SH-SY5Y (cell line): Measurements from ENCODE around the gene GABRA4.

Experiments used
- GATA2 ChIP-seq: IDR thresholded peaks from 2 replicates; pipeline ENCODE4 v1.6.1; 2011; ENCODE audit warnings: mild to moderate bottlenecking, low read depth, low read length
- GATA3 ChIP-seq: IDR thresholded peaks from 2 replicates; pipeline ENCODE4 v1.6.1; 2011; ENCODE audit warnings: low read depth, mild to moderate bottlenecking, low read length, moderate library complexity

DNA sequence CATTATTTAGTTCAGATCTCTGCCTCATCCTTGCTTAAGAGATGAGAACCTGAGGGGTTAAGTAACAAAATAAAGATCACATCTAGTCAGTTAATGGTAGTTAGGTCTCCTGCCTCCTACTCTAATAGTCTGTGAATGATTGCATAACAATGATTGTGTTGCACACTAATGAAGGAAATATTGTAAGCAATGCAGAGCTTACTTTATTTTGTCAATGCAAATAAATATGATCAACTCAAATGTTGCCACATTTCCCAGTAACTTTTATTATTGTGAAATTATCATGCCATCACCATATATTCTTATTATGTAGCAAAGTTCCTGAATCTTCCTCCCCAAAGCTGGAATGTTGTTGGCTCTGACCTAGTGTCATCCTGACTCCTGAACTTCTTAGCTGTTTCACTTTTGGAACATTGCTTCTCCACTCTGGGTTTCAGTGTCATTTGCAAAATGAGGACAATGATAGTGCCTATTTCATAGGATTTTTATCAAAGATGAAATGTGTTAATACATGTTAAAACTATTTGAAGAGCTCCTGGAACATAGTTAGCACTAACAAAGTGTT, 17.0 kb upstream of the GABRA4 start:
- TF ChIP-seq GATA2 = no peak
- no peak for TF ChIP-seq GATA3
